ENCODE data around the gene PLEKHM3. TPM values are rescaled to one million over a fixed set of nuclear protein-coding genes. Genes with fewer than 3 reads are reported as not detected.

Gene PLEKHM3
- total RNA-seq, 1 experiment from 2014 or later: 2.5 TPM

- ATAC-seq (no peak), DNase-seq (ENCODE audit: low read depth, low spot score) (no peak)
- no TSS peak for BruUV-seq (replicated peaks)
- no peaks in the 10 kb centered on the region for H3K9me3 ChIP-seq (ENCODE audit: control insufficient read depth, insufficient read depth, low read depth, low read length)
- in situ Hi-C loops (cut with HindIII; ENCODE audit: low pct_unique_long_range_greater_than_20kb, low sequenced_read_pairs): no loop called here
- ChIA-PET POLR2A (interaction anchor here (0.5 kb wide), 1 partner anchor 367 kb away, joined by 4 read pairs; no protein-coding TSS in a partner anchor), CTCF (no interaction called here)
- H3K27ac ChIP-seq (ENCODE audit: low read length): no peak overlapping the region
- no peak for TF ChIP-seq POLR2AphosphoS5 (IDR thresholded peaks at IDR 0.05; ENCODE audit: low read depth, low read length)
- TF ChIP-seq SIN3A (IDR thresholded peaks at IDR 0.05; ENCODE audit: borderline replicate concordance, insufficient read depth, low read depth, low read length): no peak
- no peak for TF ChIP-seq TCF7L2 (IDR thresholded peaks at IDR 0.05; ENCODE audit: low read depth, low read length)
- no peak for TF ChIP-seq CTCF (IDR thresholded peaks at IDR 0.05)
- TF ChIP-seq, protein P1, sequence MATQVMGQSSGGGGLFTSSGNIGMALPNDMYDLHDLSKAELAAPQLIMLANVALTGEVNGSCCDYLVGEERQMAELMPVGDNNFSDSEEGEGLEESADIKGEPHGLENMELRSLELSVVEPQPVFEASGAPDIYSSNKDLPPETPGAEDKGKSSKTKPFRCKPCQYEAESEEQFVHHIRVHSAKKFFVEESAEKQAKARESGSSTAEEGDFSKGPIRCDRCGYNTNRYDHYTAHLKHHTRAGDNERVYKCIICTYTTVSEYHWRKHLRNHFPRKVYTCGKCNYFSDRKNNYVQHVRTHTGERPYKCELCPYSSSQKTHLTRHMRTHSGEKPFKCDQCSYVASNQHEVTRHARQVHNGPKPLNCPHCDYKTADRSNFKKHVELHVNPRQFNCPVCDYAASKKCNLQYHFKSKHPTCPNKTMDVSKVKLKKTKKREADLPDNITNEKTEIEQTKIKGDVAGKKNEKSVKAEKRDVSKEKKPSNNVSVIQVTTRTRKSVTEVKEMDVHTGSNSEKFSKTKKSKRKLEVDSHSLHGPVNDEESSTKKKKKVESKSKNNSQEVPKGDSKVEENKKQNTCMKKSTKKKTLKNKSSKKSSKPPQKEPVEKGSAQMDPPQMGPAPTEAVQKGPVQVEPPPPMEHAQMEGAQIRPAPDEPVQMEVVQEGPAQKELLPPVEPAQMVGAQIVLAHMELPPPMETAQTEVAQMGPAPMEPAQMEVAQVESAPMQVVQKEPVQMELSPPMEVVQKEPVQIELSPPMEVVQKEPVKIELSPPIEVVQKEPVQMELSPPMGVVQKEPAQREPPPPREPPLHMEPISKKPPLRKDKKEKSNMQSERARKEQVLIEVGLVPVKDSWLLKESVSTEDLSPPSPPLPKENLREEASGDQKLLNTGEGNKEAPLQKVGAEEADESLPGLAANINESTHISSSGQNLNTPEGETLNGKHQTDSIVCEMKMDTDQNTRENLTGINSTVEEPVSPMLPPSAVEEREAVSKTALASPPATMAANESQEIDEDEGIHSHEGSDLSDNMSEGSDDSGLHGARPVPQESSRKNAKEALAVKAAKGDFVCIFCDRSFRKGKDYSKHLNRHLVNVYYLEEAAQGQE (IDR thresholded peaks at IDR 0.05; ENCODE audit: insufficient read depth in 1 of 2, low read depth in 2 of 2, low read length in 1 of 2): no peak
- H3K36me3 ChIP-seq (ENCODE audit: control insufficient read depth, insufficient read depth, low read length): no peaks in the 10 kb centered on the region
- H3K4me1 ChIP-seq (ENCODE audit: control insufficient read depth, insufficient read depth, low read length): no peaks in the 10 kb centered on the region
- H3K4me3 ChIP-seq (ENCODE audit: low read depth in 2 of 2, low read length in 2 of 2): no peak overlapping the region
- intact Hi-C loops (cut with micrococcal nuclease; ENCODE audit: unreplicated experiment): no loop called here
- H3K27me3 ChIP-seq (ENCODE audit: control insufficient read depth, insufficient read depth, low read length): no peaks in the 10 kb centered on the region
These were observed 153.4 kb downstream of the PLEKHM3 start for GRCh38 chr2:207871911-207872310.

DNA sequence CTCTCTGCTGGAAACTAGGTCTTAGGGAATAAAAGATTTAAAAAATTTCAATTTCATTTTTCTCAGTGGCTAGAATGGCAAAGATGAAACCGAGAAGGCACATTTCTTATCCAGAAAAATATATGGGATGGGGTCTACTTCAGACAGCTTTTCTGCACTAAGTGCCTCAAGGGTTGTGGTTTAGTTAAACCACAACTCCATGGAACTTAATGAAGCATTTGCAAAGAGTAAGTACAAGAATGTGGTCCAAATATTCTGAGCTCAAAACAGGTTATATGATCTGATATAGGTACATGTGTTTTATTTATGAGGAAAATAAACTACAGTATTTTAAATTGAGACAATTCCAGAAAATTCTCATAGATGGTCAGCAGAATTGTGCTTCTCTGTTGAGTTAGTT is 153.8 kb downstream of the PLEKHM3 start:
- no peak for DNase-seq (ENCODE audit: low read depth, low spot score)
- intact Hi-C loops (cut with micrococcal nuclease; ENCODE audit: unreplicated experiment): no loop called here
- BruUV-seq (replicated peaks): no TSS peak
- Histone ChIP-seq H3K9me3 (ENCODE audit: control insufficient read depth, insufficient read depth, low read depth, low read length) (no peaks in the 10 kb centered on the region), H3K36me3 (ENCODE audit: control insufficient read depth, insufficient read depth, low read length) (no peaks in the 10 kb centered on the region), H3K4me1 (ENCODE audit: control insufficient read depth, insufficient read depth, low read length) (no peaks in the 10 kb centered on the region), H3K27ac (ENCODE audit: low read length) (no peak overlapping the region), H3K27me3 (ENCODE audit: control insufficient read depth, insufficient read depth, low read length) (no peaks in the 10 kb centered on the region), H3K4me3 (ENCODE audit: low read depth in 2 of 2, low read length in 2 of 2) (no peak overlapping the region)
- no peak for ATAC-seq
- CTCF ChIA-PET: no interaction called here
- POLR2A ChIA-PET: interaction anchor here (0.5 kb wide), 1 partner anchor 367 kb away, joined by 4 read pairs; no protein-coding TSS in a partner anchor
- in situ Hi-C loops (cut with HindIII; ENCODE audit: low pct_unique_long_range_greater_than_20kb, low sequenced_read_pairs): no loop called here
- TF ChIP-seq TCF7L2 (IDR thresholded peaks at IDR 0.05; ENCODE audit: low read depth, low read length) (no peak), SIN3A (IDR thresholded peaks at IDR 0.05; ENCODE audit: borderline replicate concordance, insufficient read depth, low read depth, low read length) (no peak), POLR2AphosphoS5 (IDR thresholded peaks at IDR 0.05; ENCODE audit: low read depth, low read length) (no peak), CTCF (IDR thresholded peaks at IDR 0.05) (no peak)
- TF ChIP-seq, protein P1 (IDR thresholded peaks at IDR 0.05; ENCODE audit: insufficient read depth in 1 of 2, low read depth in 2 of 2, low read length in 1 of 2): no peak

Data from Panc1 (cell line).